Stomach (tissue), 9 donors: ENCODE results near the gene SCTR. TPM values are rescaled to one million over a fixed set of nuclear protein-coding genes. Genes with fewer than 3 reads are reported as not detected.
A peak's percentile ranks its signal among the peaks of the same experiment; 100 is the strongest.

ENCODE experiments used
- DNase-seq, 2 donors: peaks; one replicate each; pipeline versions ENCODE4 v3.0.0 to v3.0.0-alpha.2; 2013 to 2019
- H3K27ac ChIP-seq, 5 donors: fragments of 200-600 bp in 4 of 5; sonication (generic) in 4 of 5; one replicate each; pipeline ENCODE4 v1.5.1; 2013 to 2019; ENCODE audit warnings: mild to moderate bottlenecking in 1 of 5, moderate library complexity in 1 of 5
- H3K27me3 ChIP-seq, 3 donors: fragments of 200-600 bp; sonication (generic); one replicate each; pipeline ENCODE4 v1.5.1; 2017 to 2019; ENCODE audit warnings: mixed run types in 1 of 3
- H3K36me3 ChIP-seq, 4 donors: fragments of 200-600 bp; sonication (generic); 1 replicate in 3 of 4; 2 replicates in 1 of 4; pipeline ENCODE4 v1.5.1; 2016 to 2019
- H3K4me1 ChIP-seq, 4 donors: fragments of 200-600 bp; sonication (generic); one replicate each; pipeline ENCODE4 v1.5.1; 2016 to 2019
- H3K4me3 ChIP-seq, 4 donors: fragments of 200-600 bp; sonication (generic) in 3 of 4; one replicate each; pipeline ENCODE4 v1.5.1; 2016 to 2019; ENCODE audit warnings: mild to moderate bottlenecking in 1 of 4
- H3K9me3 ChIP-seq, 4 donors: fragments of 200-600 bp; sonication (generic); one replicate each; pipeline ENCODE4 v1.5.1; 2016 to 2019
- CTCF ChIP-seq, 7 experiments: fragments of 450-650 bp in 4 of 7; fragments of 200-600 bp in 3 of 7; sonication (generic) in 3 of 7; IDR thresholded peaks; one replicate each; pipeline ENCODE4 v1.5.1; 2016 to 2019; ENCODE audit warnings: antibody characterized with exemption in 7 of 7, control low read depth in 2 of 7, mild to moderate bottlenecking in 1 of 7
- EP300 ChIP-seq: sonication (generic); formaldehyde crosslinking; IDR thresholded peaks from one replicate; pipeline ENCODE4 v1.6.1; 2017; ENCODE audit warnings: antibody characterized with exemption
- POLR2A ChIP-seq, 4 donors: fragments of 450-650 bp; IDR thresholded peaks; one replicate each; pipeline ENCODE4 v1.6.1; 2016; ENCODE audit warnings: antibody characterized with exemption in 4 of 4, control low read depth in 2 of 4, mild to moderate bottlenecking in 1 of 4, moderate library complexity in 1 of 4
- POLR2AphosphoS5 ChIP-seq, 3 donors: sonication (generic); formaldehyde crosslinking; IDR thresholded peaks; one replicate each; pipeline ENCODE4 v1.6.1; 2016; ENCODE audit warnings: antibody characterized with exemption in 3 of 3
- WGBS, 5 donors: extraction: QIAGEN DNeasy Blood & Tissue Kit in 3 of 5; methylation state at CpG; one replicate each; pipeline versions ENCODE4 v1.1.5 to v1.1.7; 2013 to 2018; 5-methylcytosine and 5-hydroxymethylcytosine counted together
- intact Hi-C: fragments of 100-400 bp; cut with DNase I; formaldehyde crosslinking; loops from one replicate; pipeline ENCODE4 v1.15.1; 2023; ENCODE audit warnings: low total_unique reads
- polyA plus RNA-seq, 3 donors: library from polyadenylated mRNA; stranded (reverse); fragments of 200-250 nt; gene quantifications; one replicate each; pipeline ENCODE4 v1.2.3, GENCODE V29; 2013
- total RNA-seq, 5 donors: library from RNA; depleted of rRNA; stranded (reverse); fragments of >200 nt; gene quantifications; one replicate each; pipeline versions ENCODE4 v1.1.0 to v1.2.3, GENCODE V29; 2014 to 2016
- donor health status: healthy with polysubstance abuse.
- donor health status: Bipolar disorder and iron deficiency.
- donor health status: healthy.

Gene SCTR
- total and polyA plus RNA-seq, 8 donors, result 0.18 to 8.6 (median 4.1) TPM; not detected in 2

- Histone ChIP-seq H3K4me1 (peaks cover 46 to 81% (median 59%) of the 10 kb centered on the region in 4 donors), H3K4me3 (no peak overlapping the region), H3K9me3 (no peaks in the 10 kb centered on the region), H3K36me3 (no peaks in the 10 kb centered on the region), H3K27me3 (no peaks in the 10 kb centered on the region), H3K27ac (peak overlapping the region; percentile 64 to 81 (median 73))
- DNase-seq, result peak in 1 of 2 donors; percentile 58
- intact Hi-C loops, result no loop called here
- TF ChIP-seq POLR2A (IDR thresholded peaks at IDR 0.05) (no peak), POLR2AphosphoS5 (IDR thresholded peaks at IDR 0.05) (peak in 1 of 3 donors; percentile 37), EP300 (no peak), CTCF (IDR thresholded peaks at IDR 0.05) (no peak)
- 36 to 61% (median 53%) methylated on average over 10 of the region's 10 CpGs for WGBS, 5 donors
Observed at GRCh38 chr2:119486196-119486827, 38.0 kb downstream of the SCTR start.

DNA sequence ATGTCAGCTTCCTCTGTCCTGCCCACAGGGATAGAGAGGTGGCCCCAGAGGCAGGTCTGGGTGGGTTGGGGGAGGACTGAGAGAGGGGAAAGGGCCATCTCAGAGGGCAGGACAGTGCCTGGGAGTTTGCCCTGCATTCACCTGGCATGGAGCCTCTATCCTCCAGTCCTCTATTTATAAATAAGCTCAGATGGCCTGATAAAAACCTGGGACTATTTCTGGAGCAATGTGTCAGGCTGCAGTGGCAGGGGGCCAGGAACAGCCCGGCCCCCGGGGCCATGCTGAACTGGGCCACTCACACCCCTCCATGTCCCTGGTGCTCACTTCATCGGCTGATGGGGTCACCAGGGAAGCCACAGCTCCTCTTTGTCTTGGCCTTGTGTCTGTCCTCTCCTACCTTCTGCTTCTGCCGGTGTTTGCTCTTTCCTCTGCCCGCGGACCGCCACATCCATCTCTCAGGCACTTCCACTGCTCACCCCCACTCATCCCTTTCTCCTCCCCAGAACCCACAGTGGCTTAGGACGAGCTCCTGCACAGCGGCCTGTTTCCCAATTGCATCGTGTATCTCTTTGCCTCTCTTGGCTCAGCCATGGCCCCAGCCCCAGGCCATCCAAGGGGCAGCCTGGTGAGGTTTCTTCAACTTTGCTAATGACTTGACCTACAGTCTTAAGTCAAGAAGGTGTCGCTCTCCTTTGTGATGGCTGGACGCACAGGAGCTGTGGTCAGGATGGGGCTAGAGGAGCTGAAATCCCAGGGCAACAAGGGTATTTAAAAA lies 38.8 kb downstream of the SCTR start:
- Histone ChIP-seq H3K9me3 (no peaks in the 10 kb centered on the region), H3K27ac (peak overlapping the region in 4 of 5 donors; percentile 40 to 79 (median 55)), H3K27me3 (no peaks in the 10 kb centered on the region), H3K4me3 (no peak overlapping the region), H3K36me3 (no peaks in the 10 kb centered on the region), H3K4me1 (peaks cover 50 to 88% (median 61%) of the 10 kb centered on the region in 4 donors)
- no peak for TF ChIP-seq CTCF (IDR thresholded peaks at IDR 0.05)
- TF ChIP-seq POLR2AphosphoS5 (IDR thresholded peaks at IDR 0.05), result no peak
- no peak for TF ChIP-seq EP300
- TF ChIP-seq POLR2A (IDR thresholded peaks at IDR 0.05), result no peak
- DNase-seq, result peak in 1 of 2 donors; percentile 68
- intact Hi-C loops, result no loop called here
- 68 to 77% (median 71%) methylated on average over 12 of the region's 12 CpGs for WGBS, 5 donors

- peaks cover 49 to 88% (median 61%) of the 10 kb centered on the region in 4 donors for H3K4me1 ChIP-seq
- 60 to 74% (median 70%) methylated on average over 4 to 6 of the region's 6 CpGs for WGBS, 5 donors
- H3K27ac ChIP-seq, result peak overlapping the region in 1 of 5 donors; percentile 79
- no peak for DNase-seq
- intact Hi-C loops, result no loop called here
- no peaks in the 10 kb centered on the region for H3K36me3 ChIP-seq
- no peaks in the 10 kb centered on the region for H3K27me3 ChIP-seq
- H3K9me3 ChIP-seq, result no peaks in the 10 kb centered on the region
- TF ChIP-seq CTCF (IDR thresholded peaks at IDR 0.05), result no peak
- TF ChIP-seq POLR2A (IDR thresholded peaks at IDR 0.05), result no peak
- no peak for TF ChIP-seq EP300
- no peak overlapping the region for H3K4me3 ChIP-seq
Observed at GRCh38 chr2:119484834-119485233, 39.4 kb downstream of the SCTR start.

DNA sequence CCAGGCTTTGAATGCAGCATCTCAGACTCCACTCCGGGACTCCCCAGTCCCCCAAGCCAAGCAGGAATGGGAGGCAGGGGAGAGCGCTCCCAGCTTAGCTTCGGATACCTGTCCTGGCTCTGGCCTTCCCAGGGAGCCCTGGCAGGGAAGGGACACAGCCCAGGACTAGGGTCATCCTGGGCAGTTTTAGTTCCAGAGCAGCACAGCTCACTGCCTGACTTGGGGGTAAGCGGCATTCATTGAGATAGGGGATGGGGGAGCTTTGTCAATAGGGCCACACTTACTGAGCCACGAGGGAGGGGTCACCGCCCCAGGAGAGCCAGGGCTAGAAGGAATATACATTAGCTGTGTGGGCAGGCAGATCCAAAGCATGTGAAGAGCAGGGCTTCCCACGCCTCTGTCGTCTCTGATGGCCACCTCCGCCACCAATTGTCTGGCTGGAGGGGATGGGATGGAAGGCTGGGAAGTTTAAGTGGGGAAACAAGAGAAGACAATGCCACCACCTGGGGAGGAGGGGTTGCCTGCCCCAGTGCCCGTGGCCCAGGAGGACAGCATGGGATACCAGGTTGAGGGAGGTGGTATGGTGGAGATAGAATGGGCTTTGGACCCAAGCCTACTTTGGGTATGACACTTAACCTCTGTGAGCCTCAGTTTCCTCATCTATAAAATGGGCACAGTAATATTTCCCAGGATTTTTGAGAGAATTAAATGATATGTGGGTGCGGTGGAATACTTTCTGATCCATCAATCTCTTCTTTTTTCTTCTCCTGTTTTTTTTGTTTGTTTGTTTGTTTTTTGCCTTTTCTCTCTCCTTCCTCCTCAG lies 40.2 kb downstream of the SCTR start:
- H3K4me1 ChIP-seq, result peaks cover 42 to 80% (median 56%) of the 10 kb centered on the region in 4 donors
- WGBS, 5 donors, result 87 to 93% (median 90%) methylated on average over 10 to 11 of the region's 11 CpGs
- no peaks in the 10 kb centered on the region for H3K36me3 ChIP-seq
- no peak overlapping the region for H3K4me3 ChIP-seq
- no peaks in the 10 kb centered on the region for H3K27me3 ChIP-seq
- TF ChIP-seq CTCF (IDR thresholded peaks at IDR 0.05) (no peak), POLR2A (IDR thresholded peaks at IDR 0.05) (no peak), POLR2AphosphoS5 (IDR thresholded peaks at IDR 0.05) (no peak), EP300 (no peak)
- intact Hi-C loops, result no loop called here
- no peak for DNase-seq
- H3K27ac ChIP-seq, result peak overlapping the region in 1 of 5 donors; percentile 34
- no peaks in the 10 kb centered on the region for H3K9me3 ChIP-seq
